Gastrocnemius medialis (tissue), 4 donors: Measurements from ENCODE around the gene DYNLT1.

Experiments
- CTCF ChIP-seq, 5 experiments: fragments of 450-650 bp in 3 of 5; fragments of 200-600 bp in 2 of 5; sonication (generic) in 2 of 5; IDR thresholded peaks in 4 of 5; conservative IDR thresholded peaks in 1 of 5; 1 replicate in 4 of 5; 2 replicates in 1 of 5; pipeline ENCODE4 v1.5.1; 2016 to 2019; ENCODE audit warnings: antibody characterized with exemption in 5 of 5, mild to moderate bottlenecking in 3 of 5, moderate library complexity in 3 of 5
- POLR2A ChIP-seq, 2 donors: fragments of 450-650 bp; IDR thresholded peaks; one replicate each; pipeline ENCODE4 v1.6.1; 2017; ENCODE audit warnings: antibody characterized with exemption in 2 of 2, mild to moderate bottlenecking in 2 of 2, moderate library complexity in 2 of 2

DNA sequence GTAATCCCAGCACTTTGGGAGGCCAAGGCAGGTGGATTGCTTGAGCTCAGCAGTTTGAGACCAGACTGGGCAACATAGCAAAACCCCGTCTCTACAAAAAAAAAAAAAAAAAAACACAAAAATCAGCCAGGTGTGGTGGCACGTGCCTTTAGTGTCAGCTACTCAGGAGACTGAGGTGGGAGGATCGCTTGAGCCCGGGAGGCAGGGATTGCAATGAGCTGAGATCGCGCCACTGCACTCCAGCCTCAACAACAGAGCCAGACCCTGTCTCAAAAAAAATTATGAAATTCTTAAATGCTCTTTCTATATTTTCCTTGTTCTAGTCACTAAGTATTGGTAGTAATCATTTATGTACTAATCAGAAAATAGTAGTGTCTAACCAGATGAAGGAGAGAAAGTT lies 35.9 kb upstream of the DYNLT1 start:
- TF ChIP-seq CTCF (IDR thresholded peaks at IDR 0.05 in 4 of 5, conservative IDR thresholded peaks at IDR 0.05 in 1 of 5) (no peak), POLR2A (IDR thresholded peaks at IDR 0.05) (no peak)
